ENCODE measurements around the gene PANX2. TPM values are rescaled to one million over a fixed set of nuclear protein-coding genes. Genes with fewer than 3 reads are reported as not detected.

PANX2 gene
- total and polyA plus RNA-seq, 2 of the 4 experiments (the other 2 are of a cell fraction), result 0.18 to 1.7 TPM

GRCh38 chr22:50207383-50208140 is 37.0 kb downstream of the PANX2 start:
- Histone ChIP-seq H2BK120ac (ENCODE audit: low read depth, low read length) (no peak overlapping the region), H4K5ac (ENCODE audit: low read depth, low read length) (no peak overlapping the region), H4K20me1 (ENCODE audit: insufficient read depth, low read length) (peaks cover 38% of the 10 kb centered on the region), H2AK9ac (replicated peaks; ENCODE audit: low read depth, low read length, poor library complexity) (no peak overlapping the region), H3K4me1 (ENCODE audit: control insufficient read depth, insufficient read depth, low read length) (no peaks in the 10 kb centered on the region), H2AFZ (replicated peaks; ENCODE audit: low read length, poor library complexity) (no peak overlapping the region), H3K4me3 (ENCODE audit: insufficient read depth, low read depth, low read length) (no peak overlapping the region), H3K9me1 (ENCODE audit: insufficient read depth, low read length) (no peaks in the 10 kb centered on the region), H4K8ac (ENCODE audit: low read depth in 2 of 2, low read length in 2 of 2) (no peak overlapping the region), H3K56ac (ENCODE audit: extremely low read depth, insufficient read depth, low read length) (no peak overlapping the region), H4K91ac (ENCODE audit: insufficient read depth, low read depth, low read length) (no peak overlapping the region), H3K27me3 (ENCODE audit: control insufficient read depth, insufficient read depth, low read length) (no peaks in the 10 kb centered on the region), H2BK5ac (ENCODE audit: low read depth, low read length, poor library complexity, severe bottlenecking) (no peak overlapping the region), H3K14ac (replicated peaks; ENCODE audit: low read depth, low read length) (no peak overlapping the region), H3K23ac (ENCODE audit: low read depth, low read length) (no peak overlapping the region), H2AK5ac (ENCODE audit: low read depth, low read length) (no peak overlapping the region), H3K36me3 (ENCODE audit: control insufficient read depth, insufficient read depth, low read length) (peaks cover 39% of the 10 kb centered on the region), H3K27ac (ENCODE audit: insufficient read depth, low read length) (no peak overlapping the region), H3K79me1 (ENCODE audit: low read depth in 1 of 2, low read length in 2 of 2) (peaks cover 29 to 73% of the 10 kb centered on the region in 2 experiments), H2BK15ac (ENCODE audit: low read depth, low read length) (no peak overlapping the region), H3K4me2 (ENCODE audit: low read depth, low read length) (no peak overlapping the region), H3K4ac (ENCODE audit: low read depth, low read length) (no peak overlapping the region), H3K9me3 (ENCODE audit: control insufficient read depth, insufficient read depth, low read length) (no peaks in the 10 kb centered on the region), H3K9ac (ENCODE audit: low read depth, low read length) (no peak overlapping the region), H2BK20ac (ENCODE audit: low read depth, low read length) (no peak overlapping the region), H3K18ac (ENCODE audit: low read depth, low read length) (no peak overlapping the region)
- POLR2A ChIA-PET (ENCODE audit: unreplicated experiment), result no interaction called here
- CTCF ChIA-PET, result no interaction called here
- intact Hi-C loops (cut with micrococcal nuclease) (loop anchor here (2.0 to 10.0 kb wide), 2 partner anchors 233 to 277 kb away; no protein-coding TSS in a partner anchor), dilution Hi-C loops (cut with HindIII; ENCODE audit: low sequenced_read_pairs, unreplicated experiment) (no loop called here), in situ Hi-C loops (cut with MboI; ENCODE audit: low sequenced_read_pairs) (loop anchor here (25.0 kb wide), 1 partner anchor 395 kb away; no protein-coding TSS in a partner anchor)
- WGBS, 2 experiments (ENCODE audit: extremely low coverage in 2 of 2, insufficient read length in 1 of 2), result 89% methylated on average over 5 of the region's 23 CpGs; no CpG with 5 or more reads in 1 of the 2 experiments
- TF ChIP-seq CEBPB (IDR thresholded peaks at IDR 0.05; ENCODE audit: low read depth, low read length), result no peak
- TF ChIP-seq SMC3 (IDR thresholded peaks at IDR 0.05; ENCODE audit: low read depth, low read length), result no peak
- TF ChIP-seq NFE2L2 (IDR thresholded peaks at IDR 0.05; ENCODE audit: low read depth, low read length), result no peak
- no peak for TF ChIP-seq ELK1 (IDR thresholded peaks at IDR 0.05; ENCODE audit: borderline replicate concordance, low read depth, low read length)
- no peak for TF ChIP-seq CHD1 (IDR thresholded peaks at IDR 0.05; ENCODE audit: low read depth, low read length)
- TF ChIP-seq MAZ (IDR thresholded peaks at IDR 0.05; ENCODE audit: borderline replicate concordance, low read depth, low read length), result no peak
- TF ChIP-seq RFX5 (IDR thresholded peaks at IDR 0.05; ENCODE audit: low read depth, low read length), result no peak
- TF ChIP-seq BHLHE40 (IDR thresholded peaks at IDR 0.05; ENCODE audit: low read depth, low read length), result no peak
- no peak for TF ChIP-seq MXI1 (IDR thresholded peaks at IDR 0.05; ENCODE audit: borderline replicate concordance, low read depth, low read length)
- no peak for TF ChIP-seq USF2 (IDR thresholded peaks at IDR 0.05; ENCODE audit: low read depth, low read length)
- no peak for TF ChIP-seq RAD21 (IDR thresholded peaks at IDR 0.05; ENCODE audit: low read length)
- no peak for TF ChIP-seq RCOR1 (IDR thresholded peaks at IDR 0.05; ENCODE audit: insufficient replicate concordance, low read length)
- no peak for TF ChIP-seq FOS (IDR thresholded peaks at IDR 0.05; ENCODE audit: low read depth, low read length)
- no peak for DNase-seq
- BruUV-seq (replicated peaks), result no TSS peak
- no peak for ATAC-seq (ENCODE audit: low read depth)

Measured in IMR-90 (cell line).